RWPE1 (cell line): Measurements from ENCODE around the gene OSBPL10.
"Not testable (repeated sequence)": the region's sequence is repeated elsewhere in the genome, so short reads cannot be mapped to it uniquely, and the experiment has no call there.

Experiments used
- CTCF ChIA-PET: fragments of 350-600 bp; sonication (Branson Sonifier 250); formaldehyde crosslinking; extraction: SDS; loops from one replicate; lab custom pipeline; 2021; lab: Yijun Ruan, JAX
- POLR2A ChIA-PET: fragments of 400-600 bp; formaldehyde crosslinking; extraction: SDS; loops from one replicate; lab custom pipeline; 2020; ENCODE audit warnings: antibody characterized with exemption; ENCODE audit not compliant: low non-redundant PET; lab: Yijun Ruan, JAX
- DNase-seq: peaks from one replicate; pipeline ENCODE4 v3.0.0; 2012; ENCODE audit warnings: low spot score
- H3K27ac ChIP-seq: fragments of 450-650 bp; 2 replicates; pipeline ENCODE4 v1.5.1; 2017
- CTCF ChIP-seq: fragments of 450-650 bp; conservative IDR thresholded peaks from 2 replicates; pipeline ENCODE4 v1.5.1; 2017; ENCODE audit warnings: low read depth, mild to moderate bottlenecking

The OSBPL10 gene

GRCh38 chr3:31789429-31789828 is 191.6 kb downstream of the OSBPL10 start:
- ChIA-PET POLR2A (no interaction called here), CTCF (no interaction called here)
- DNase-seq, result no peak
- no peak overlapping the region for H3K27ac ChIP-seq
- TF ChIP-seq CTCF, result no peak

GRCh38 chr3:31785734-31786133 is 195.3 kb downstream of the OSBPL10 start:
- no peak for DNase-seq
- no peak overlapping the region for H3K27ac ChIP-seq
- no peak for TF ChIP-seq CTCF
- ChIA-PET POLR2A (no interaction called here), CTCF (no interaction called here)

- no peak for TF ChIP-seq CTCF
- CTCF ChIA-PET, result no interaction called here
- H3K27ac ChIP-seq, result no peak overlapping the region
- POLR2A ChIA-PET, result no interaction called here
- DNase-seq, result no peak
These were observed 195.8 kb downstream of the OSBPL10 start for GRCh38 chr3:31785286-31785685.

GRCh38 chr3:31783851-31784250 is 197.2 kb downstream of the OSBPL10 start:
- POLR2A ChIA-PET, DNase-seq, H3K27ac ChIP-seq, CTCF ChIA-PET: not testable (repeated sequence)

- H3K27ac ChIP-seq, CTCF ChIA-PET, DNase-seq, POLR2A ChIA-PET: not testable (repeated sequence)
These were observed 198.8 kb downstream of the OSBPL10 start for GRCh38 chr3:31782306-31782705.

- ChIA-PET CTCF (no interaction called here), POLR2A (no interaction called here)
- no peak for DNase-seq
- no peak for TF ChIP-seq CTCF
- H3K27ac ChIP-seq, result no peak overlapping the region
These were observed 201.5 kb downstream of the OSBPL10 start for GRCh38 chr3:31779514-31779913.

- no peak for TF ChIP-seq CTCF
- ChIA-PET CTCF (no interaction called here), POLR2A (no interaction called here)
- peak overlapping the region; percentile 39 for H3K27ac ChIP-seq
- no peak for DNase-seq
These were observed 203.2 kb downstream of the OSBPL10 start for GRCh38 chr3:31777887-31778286.

- ChIA-PET CTCF (no interaction called here), POLR2A (no interaction called here)
- H3K27ac ChIP-seq, result no peak overlapping the region
- TF ChIP-seq CTCF, result no peak
- no peak for DNase-seq
These were observed 204.0 kb downstream of the OSBPL10 start for GRCh38 chr3:31777092-31777491.
